HG03064 (cell line): ENCODE data around the gene CEP295NL.
"Not testable (repeated sequence)": the region's sequence is repeated elsewhere in the genome, so short reads cannot be mapped to it uniquely, and the experiment has no call there.

Source experiments
- ATAC-seq: cut with Tn5 transposase; IDR thresholded peaks from one replicate; pipeline ENCODE4 v1.9.1; 2021; ENCODE audit warnings: low read depth; ENCODE audit not compliant: unreplicated experiment

The CEP295NL gene

GRCh38 chr17:78891406-78892061, 11.5 kb downstream of the CEP295NL start:
- no peak for ATAC-seq

GRCh38 chr17:78890498-78890897, 12.5 kb downstream of the CEP295NL start:
- no peak for ATAC-seq

- ATAC-seq: not testable (repeated sequence)
These were observed 12.9 kb downstream of the CEP295NL start for GRCh38 chr17:78890096-78890495.

- no peak for ATAC-seq
These were observed 13.5 kb downstream of the CEP295NL start for GRCh38 chr17:78889531-78889930.

GRCh38 chr17:78888941-78889518, 14.0 kb downstream of the CEP295NL start:
- no peak for ATAC-seq

GRCh38 chr17:78886954-78887353, 16.0 kb downstream of the CEP295NL start:
- ATAC-seq: no peak

- ATAC-seq: no peak
These were observed 17.0 kb downstream of the CEP295NL start for GRCh38 chr17:78885956-78886355.

GRCh38 chr17:78884876-78885667, 17.9 kb downstream of the CEP295NL start:
- no peak for ATAC-seq

- no peak for ATAC-seq
These were observed 18.7 kb downstream of the CEP295NL start for GRCh38 chr17:78884148-78884825.

- ATAC-seq: no peak
These were observed 19.4 kb downstream of the CEP295NL start for GRCh38 chr17:78883533-78884131.

- ATAC-seq: no peak
These were observed 19.9 kb downstream of the CEP295NL start for GRCh38 chr17:78883089-78883532.

GRCh38 chr17:78882540-78883088, 20.4 kb downstream of the CEP295NL start:
- ATAC-seq: no peak

GRCh38 chr17:78879635-78880186, 23.3 kb downstream of the CEP295NL start:
- no peak for ATAC-seq

GRCh38 chr17:78878871-78879527, 24.0 kb downstream of the CEP295NL start:
- no peak for ATAC-seq

GRCh38 chr17:78878261-78878660, 24.7 kb downstream of the CEP295NL start:
- no peak for ATAC-seq

- not testable (repeated sequence) for ATAC-seq
These were observed 26.0 kb downstream of the CEP295NL start for GRCh38 chr17:78876954-78877517.

- no peak for ATAC-seq
These were observed 26.9 kb downstream of the CEP295NL start for GRCh38 chr17:78876094-78876597.

GRCh38 chr17:78875363-78876093, 27.5 kb downstream of the CEP295NL start:
- ATAC-seq: no peak
